Epithelial cell of proximal tubule (primary cell): ENCODE results near the gene LMLN. TPM values are rescaled to one million over a fixed set of nuclear protein-coding genes. Genes with fewer than 3 reads are reported as not detected.

Experiments used
- DNase-seq: peaks from one replicate; pipeline ENCODE4 v3.0.0-alpha.2; 2011; ENCODE audit warnings: low read depth
- H3K4me3 ChIP-seq: 2 replicates; pipeline ENCODE4 v1.5.1; 2011; ENCODE audit warnings: low read depth, mild to moderate bottlenecking, low read length
- total RNA-seq: library from RNA; depleted of rRNA; stranded (reverse); fragments of >200 nt; gene quantifications from 2 replicates; pipeline ENCODE4 v1.2.3, GENCODE V29; 2015
- TF ChIP-seq, protein P1 (sequence below): conservative IDR thresholded peaks from 2 replicates; pipeline ENCODE4 v1.5.1; 2012; ENCODE audit warnings: low read depth, mild to moderate bottlenecking, low read length

The LMLN gene
- total RNA-seq, 1 donor from 2014 or later: 2.0 TPM

DNA sequence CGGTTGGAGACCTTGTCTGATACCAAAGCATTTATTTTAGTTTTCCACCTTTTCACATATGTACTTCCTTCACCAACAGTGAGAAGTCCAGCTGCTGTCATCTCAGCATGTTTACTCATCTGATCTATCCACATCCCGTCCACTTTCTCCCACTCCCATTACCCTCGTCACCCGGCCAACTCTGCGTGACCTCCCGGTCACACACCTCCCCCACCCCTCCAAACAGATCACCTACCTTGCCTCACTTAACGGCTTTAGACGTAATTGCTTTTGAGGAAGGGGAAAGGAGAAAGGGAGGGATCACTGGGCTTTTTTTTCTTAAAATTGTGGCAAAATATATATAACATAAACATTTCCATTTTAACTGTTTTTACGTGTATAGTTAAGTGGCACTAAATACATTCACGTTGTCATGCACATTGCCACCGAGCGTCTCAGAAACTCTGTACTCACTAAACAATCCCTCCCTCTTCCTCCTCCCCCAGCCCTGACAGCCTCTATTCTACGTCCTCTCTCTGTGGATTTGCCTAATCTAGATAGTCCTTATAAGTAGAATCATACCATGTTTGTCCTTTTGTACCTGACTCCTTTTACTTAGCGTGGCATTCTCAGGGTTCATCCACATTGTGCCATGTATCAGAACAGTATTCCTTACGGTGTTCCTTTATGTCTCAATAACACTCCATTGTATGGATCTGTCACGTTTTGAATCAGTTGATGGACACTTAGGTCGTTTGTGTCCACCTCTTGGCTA is 67.2 kb downstream of the LMLN start:
- TF ChIP-seq, protein P1, sequence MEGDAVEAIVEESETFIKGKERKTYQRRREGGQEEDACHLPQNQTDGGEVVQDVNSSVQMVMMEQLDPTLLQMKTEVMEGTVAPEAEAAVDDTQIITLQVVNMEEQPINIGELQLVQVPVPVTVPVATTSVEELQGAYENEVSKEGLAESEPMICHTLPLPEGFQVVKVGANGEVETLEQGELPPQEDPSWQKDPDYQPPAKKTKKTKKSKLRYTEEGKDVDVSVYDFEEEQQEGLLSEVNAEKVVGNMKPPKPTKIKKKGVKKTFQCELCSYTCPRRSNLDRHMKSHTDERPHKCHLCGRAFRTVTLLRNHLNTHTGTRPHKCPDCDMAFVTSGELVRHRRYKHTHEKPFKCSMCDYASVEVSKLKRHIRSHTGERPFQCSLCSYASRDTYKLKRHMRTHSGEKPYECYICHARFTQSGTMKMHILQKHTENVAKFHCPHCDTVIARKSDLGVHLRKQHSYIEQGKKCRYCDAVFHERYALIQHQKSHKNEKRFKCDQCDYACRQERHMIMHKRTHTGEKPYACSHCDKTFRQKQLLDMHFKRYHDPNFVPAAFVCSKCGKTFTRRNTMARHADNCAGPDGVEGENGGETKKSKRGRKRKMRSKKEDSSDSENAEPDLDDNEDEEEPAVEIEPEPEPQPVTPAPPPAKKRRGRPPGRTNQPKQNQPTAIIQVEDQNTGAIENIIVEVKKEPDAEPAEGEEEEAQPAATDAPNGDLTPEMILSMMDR: no peak

DNA sequence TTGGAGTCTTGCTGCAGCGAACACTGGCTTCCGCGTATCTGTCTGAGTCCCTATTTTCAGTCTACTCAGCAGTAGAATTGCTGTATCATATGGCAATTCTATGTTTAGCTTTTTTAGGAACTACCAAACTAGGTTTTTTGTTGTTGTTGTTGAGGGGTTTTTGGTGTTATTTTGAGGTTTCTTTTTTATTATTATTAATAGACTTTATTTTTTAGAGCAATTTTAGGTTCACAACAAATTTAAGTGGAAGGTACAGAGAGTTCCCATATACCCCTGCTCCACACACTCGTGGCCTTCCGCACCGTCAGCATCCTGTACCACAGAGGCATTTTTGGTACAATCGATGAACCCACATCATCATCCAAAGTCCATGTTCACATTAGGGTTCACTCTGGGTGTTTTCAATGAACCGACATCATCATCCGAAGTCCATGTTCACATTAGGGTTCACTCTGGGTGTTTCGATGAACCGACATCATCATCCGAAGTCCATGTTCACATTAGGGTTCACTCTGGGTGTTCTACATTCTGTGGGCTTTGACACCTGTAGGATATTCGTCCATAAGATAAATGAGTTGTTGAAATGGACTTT is 67.9 kb downstream of the LMLN start:
- TF ChIP-seq, protein P1: no peak
- H3K4me3 ChIP-seq: no peak overlapping the region

More for the DNA sequence above, 67.2 kb downstream of the LMLN start:
- no peak for DNase-seq
- no peak overlapping the region for H3K4me3 ChIP-seq

DNA sequence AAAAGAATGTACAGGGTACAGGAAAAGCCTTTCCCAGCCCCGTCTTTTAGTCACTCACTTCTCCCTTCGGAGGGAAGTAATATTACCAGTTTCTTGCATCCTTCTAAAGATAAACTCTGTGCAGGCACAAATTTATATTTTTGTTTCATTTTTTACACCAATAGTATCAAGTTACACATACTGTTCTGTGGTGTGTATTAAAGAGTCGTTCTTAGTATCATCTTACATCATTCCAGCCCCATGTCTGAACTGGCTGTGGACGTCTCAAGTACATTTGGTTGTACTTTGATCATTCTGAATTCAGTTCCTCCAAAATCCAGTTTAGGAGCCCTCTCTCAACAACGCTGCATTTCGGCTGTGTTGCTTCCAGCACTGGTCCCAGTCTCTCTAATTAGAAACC is 68.7 kb downstream of the LMLN start:
- no peak for DNase-seq
- TF ChIP-seq, protein P1: no peak

More for the DNA sequence above, 67.9 kb downstream of the LMLN start:
- DNase-seq: no peak

GRCh38 chr3:198030125-198030524 is 70.1 kb downstream of the LMLN start:
- H3K4me3 ChIP-seq: no peak overlapping the region
- DNase-seq: no peak
- TF ChIP-seq, protein P1: no peak

More for the DNA sequence above, 68.7 kb downstream of the LMLN start:
- no peak overlapping the region for H3K4me3 ChIP-seq

GRCh38 chr3:198030726-198031125 is 70.7 kb downstream of the LMLN start:
- TF ChIP-seq, protein P1: no peak
- no peak for DNase-seq
- H3K4me3 ChIP-seq: no peak overlapping the region

- no peak overlapping the region for H3K4me3 ChIP-seq
- TF ChIP-seq, protein P1: no peak
- no peak for DNase-seq
Observed at GRCh38 chr3:198032039-198032936, 72.3 kb downstream of the LMLN start.
